Medulla oblongata (tissue), 1 donor: Measurements from ENCODE around the gene CDC23.
"Not testable (repeated sequence)": the region's sequence is repeated elsewhere in the genome, so short reads cannot be mapped to it uniquely, and the experiment has no call there.

Experiments
- DNase-seq: peaks from one replicate; pipeline ENCODE4 v3.0.0-alpha.2; 2015; ENCODE audit errors: extremely low spot score

Gene CDC23

DNA sequence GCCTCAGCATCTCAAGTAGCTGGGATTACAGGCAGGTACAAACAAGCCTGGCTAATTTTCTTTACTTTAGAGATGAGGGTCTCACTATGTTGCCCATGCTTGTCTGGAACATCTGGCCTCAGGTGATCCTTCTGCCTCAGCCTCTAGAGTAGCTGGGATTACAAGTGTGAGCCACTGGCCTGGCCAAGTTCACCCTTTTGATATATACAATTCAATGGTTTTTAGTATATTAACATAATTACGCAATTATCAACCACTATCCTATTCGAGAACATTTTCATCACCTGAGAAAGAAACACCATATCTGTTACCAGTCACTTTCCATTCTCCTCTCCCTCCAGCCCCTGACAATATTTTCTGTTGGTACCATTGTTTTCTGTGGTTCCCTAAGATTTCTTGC lies 3.7 kb upstream of the CDC23 start:
- no peak for DNase-seq

- DNase-seq, result no peak
These were observed 329 bp downstream of the CDC23 start for GRCh38 chr5:138212828-138213160.

GRCh38 chr5:138210985-138211384 lies 2.1 kb downstream of the CDC23 start:
- DNase-seq, result no peak

DNA sequence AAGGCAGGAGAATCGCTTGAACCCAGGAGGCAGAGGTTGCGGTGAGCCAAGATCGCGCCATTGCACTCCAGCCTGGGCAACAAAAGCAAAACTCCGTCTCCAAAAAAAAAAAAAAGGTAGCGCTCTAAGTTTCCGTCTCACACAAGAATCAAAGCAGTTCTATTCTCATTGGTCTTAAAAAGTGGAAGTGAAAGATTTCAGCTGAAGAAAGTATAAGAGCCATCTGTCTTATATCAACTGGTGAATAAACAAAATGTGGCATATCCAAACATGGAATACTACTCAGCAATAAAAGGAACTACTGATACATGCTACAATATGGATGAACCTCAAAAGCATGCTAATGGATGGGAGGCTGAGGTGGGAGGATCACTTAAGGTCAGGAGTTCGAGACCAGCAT lies 19.3 kb downstream of the CDC23 start:
- not testable (repeated sequence) for DNase-seq

- no peak for DNase-seq
These were observed 20.3 kb downstream of the CDC23 start for GRCh38 chr5:138192826-138193225.

DNA sequence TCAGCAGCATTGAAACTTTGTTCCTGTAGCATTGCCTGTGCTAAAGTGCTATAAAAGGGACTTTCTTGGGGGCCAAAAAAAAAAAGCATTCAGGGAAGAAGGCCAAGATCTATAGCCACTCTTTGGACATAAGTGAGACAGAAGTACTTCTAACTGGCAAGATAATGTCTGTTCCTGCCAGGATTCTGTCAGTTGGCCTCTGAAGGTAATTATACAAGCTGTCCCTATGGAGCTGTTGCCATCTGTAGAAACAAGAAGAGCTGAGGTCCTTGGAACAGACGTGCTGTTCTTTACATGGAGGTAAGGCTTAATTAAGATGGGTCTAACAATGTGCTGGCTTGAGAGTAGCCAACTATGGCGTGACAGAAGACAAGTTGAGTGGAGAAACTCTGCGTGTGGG lies 24.5 kb downstream of the CDC23 start:
- DNase-seq, result no peak

DNA sequence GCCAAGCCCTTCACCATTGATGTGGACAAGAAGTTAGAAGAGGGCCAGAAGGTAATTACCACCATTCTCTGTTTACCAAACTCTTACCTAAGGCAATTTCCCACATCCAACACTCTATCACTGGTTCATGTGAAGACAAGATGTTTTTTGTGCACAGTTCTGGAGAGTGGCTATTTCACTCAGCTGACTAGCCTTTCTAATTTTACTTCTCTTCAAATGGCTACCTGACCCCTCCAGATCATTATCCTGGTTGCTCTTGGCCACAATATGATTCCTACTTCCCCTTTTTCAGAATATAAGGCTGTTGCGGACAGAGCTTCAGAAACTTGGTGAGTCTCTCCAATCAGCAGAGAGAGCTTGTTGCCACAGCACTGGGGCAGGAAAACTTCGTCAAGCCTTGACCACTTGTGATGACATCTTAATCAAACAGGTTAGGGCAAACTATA lies 27.1 kb downstream of the CDC23 start:
- no peak for DNase-seq

GRCh38 chr5:138182808-138183207 lies 30.3 kb downstream of the CDC23 start:
- DNase-seq, result no peak

DNA sequence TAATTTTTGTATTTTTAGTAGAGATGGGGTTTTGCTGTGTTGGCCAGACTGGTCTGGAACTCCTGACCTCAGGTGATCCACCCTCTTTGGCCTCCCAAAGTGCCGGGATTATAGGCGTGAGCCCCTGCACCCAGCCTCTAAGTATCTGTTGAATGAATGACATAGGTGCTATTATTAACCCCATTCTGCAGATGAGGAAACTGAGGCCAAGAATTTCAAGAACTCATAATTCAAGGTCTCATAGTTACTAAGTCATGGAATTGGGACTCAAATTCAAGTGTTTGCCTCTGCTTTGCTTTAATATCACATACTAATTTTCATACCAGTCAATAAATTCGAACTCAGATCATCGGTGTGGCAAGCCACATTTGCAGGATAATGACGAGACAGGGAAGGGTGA lies 32.3 kb downstream of the CDC23 start:
- no peak for DNase-seq

GRCh38 chr5:138180183-138180782 lies 32.8 kb downstream of the CDC23 start:
- DNase-seq, result peak; percentile 18

GRCh38 chr5:138179277-138179857 lies 33.8 kb downstream of the CDC23 start:
- DNase-seq, result no peak

DNA sequence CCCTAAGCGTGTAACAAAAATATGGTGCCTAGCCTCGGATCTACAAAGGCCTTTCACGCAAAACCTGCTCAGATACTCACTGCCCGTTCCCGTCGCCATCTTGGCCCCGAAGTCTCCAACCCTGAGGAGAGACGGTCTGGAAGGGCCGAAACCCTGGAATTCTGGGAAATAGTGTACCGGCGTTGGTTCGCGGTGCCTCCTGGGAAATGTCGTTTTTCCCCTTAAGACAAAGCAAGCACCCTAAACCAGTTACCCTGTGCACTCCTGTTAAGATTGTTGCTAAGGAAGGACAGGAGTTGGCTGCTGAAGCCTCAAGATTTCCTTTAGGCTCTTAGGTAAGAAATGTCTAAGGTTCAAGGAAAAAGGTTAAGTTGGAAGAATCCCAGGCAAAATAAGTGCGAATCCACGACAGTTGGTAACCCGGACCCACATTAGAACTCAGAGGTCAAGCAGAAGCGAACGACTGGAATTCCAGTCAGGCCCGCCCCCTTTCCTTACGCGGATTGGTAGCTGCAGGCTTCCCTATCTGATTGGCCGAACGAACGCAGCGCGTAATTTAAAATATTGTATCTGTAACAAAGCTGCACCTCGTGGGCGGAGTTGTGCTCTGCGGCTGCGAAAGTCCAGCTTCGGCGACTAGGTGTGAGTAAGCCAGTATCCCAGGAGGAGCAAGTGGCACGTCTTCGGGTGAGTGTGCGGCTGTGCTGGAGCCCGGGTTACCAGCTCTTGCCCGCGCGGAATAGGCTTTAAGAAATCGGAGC lies 34.4 kb downstream of the CDC23 start, which contains the start of the genes BRD8 and KIF20A:
BRD8 (minus strand) TSS at position 115 of the 761 bp plus-strand sequence; CDS start at position 99, 16 bp downstream.
KIF20A (plus strand) TSS at position 597 of the 761 bp plus-strand sequence. CDS start 569 bp downstream, outside the sequence.
- peak; percentile 98 for DNase-seq

DNA sequence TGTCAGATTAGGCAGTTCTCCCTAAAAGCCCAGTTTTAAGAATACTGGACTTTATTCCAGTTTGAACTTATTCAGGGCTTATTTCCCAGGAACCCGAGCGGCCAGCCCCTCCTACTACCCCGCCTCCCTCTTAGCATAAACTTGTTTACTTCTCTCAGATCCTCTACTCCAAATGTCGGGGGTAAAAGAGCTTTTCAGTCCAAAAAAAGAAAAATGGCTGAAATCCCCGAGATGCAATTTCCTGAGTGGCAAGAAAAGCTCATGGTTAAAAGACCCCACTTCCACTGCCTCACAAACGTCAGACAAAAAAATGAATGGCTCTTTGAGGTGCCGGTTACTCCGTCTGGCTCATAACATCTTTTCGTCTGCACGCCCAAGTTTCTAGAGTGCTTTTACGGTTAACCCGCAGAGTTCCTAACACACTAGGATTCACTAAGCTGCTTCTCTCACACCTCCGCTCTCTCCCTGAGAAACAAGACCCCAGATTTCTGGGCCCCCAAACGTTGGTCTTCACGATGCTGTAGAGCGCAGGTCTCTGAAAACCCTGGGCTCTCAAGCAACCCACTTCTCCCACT lies 35.1 kb downstream of the CDC23 start:
- peak; percentile 72 for DNase-seq

DNA sequence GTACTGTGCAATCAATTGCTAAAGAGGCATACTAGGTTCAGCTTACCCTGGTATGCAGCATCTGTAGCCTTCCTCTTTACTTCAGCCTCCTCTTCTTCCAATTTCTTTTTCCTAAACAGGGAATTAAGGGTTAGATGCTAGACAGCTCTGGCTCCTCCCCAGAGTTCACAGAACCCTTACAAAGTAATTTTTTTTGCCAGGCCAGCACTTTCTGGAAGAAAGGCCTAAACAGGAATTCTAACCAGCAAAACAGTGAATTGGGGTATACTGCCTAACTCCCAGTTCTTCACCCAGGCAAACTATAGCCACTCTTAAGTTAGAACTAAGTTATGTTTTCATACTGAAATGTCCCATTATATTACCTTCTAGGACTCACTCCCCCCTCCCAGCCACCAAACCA lies 42.8 kb downstream of the CDC23 start:
- no peak for DNase-seq

- no peak for DNase-seq
These were observed 44.0 kb downstream of the CDC23 start for GRCh38 chr5:138169124-138169523.

- DNase-seq, result no peak
These were observed 49.4 kb downstream of the CDC23 start for GRCh38 chr5:138163721-138164120.

DNA sequence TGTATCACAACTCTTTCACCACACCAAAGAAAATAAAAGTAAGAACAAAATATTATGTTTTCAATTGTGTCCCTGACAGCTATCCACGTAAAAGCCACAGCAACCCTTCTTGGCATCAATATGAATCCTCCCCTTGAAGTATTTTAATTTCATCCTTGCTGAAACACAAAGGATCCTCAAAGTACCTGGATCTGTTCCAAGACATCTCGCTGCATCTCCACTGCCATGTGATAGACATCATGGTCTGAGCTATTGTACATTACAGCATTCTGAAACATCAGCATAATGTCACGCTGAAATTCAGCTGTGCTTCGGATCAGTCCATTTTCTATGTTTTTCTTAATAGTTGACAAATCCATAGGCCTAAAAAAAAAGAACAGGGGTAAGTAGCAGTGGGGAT lies 52.4 kb downstream of the CDC23 start:
- no peak for DNase-seq

DNA sequence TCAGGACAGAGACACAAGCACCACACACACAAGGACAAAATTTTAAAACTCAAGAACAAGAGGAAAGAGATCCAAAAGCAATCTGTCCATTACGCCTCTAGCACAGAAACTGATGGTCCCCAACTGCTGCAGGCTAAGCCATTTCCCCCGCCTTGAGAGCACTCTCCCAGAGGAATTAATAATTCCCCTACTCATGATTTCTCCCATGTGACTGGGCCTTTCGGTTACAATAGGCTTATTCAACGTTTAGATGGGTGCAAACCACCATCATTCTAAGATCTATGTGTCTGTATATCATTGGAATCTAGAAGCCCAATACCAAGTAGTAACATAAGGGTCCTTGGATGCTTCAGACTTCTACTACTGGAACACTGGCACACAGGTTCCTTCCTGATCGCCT lies 53.5 kb downstream of the CDC23 start:
- peak; percentile 32 for DNase-seq

DNA sequence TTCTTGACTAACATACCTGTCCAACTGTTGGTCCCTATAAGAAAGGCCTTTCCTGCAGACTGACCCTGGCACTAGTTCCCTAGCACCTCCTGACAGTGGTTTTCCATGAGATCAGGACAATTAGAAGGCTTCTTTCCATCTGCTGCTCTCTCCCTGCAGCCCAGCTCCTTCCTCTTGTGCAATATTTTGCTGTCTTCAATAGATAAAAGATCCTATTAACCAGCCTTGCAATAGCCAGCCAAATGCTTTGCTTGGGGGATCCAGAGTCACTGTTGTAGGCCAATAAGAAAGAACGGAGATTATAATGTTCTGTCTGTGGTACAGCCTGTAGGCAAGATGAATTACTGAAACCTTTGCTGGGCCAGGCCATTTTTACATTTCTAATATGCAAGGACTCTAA lies 55.5 kb downstream of the CDC23 start:
- DNase-seq, result no peak

DNA sequence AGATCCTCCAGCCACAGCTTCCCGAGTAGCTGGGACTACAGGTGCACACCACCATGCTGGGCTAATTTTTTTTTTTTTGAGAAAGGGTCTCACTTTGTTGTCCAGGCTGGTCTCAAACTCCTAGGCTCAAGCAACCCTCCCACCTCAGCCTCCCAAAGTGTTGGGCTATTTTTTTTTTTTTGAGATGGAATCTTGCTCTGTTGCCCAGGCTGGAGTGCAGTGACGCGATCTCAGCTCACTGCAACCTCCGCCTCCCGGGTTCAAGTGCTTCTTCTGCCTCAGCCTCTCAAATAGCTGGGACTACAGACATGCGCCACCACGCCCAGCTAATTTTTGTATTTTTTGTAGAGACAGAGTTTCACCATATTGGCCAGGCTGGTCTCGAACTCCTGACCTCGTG lies 57.1 kb downstream of the CDC23 start:
- DNase-seq, result not testable (repeated sequence)

DNA sequence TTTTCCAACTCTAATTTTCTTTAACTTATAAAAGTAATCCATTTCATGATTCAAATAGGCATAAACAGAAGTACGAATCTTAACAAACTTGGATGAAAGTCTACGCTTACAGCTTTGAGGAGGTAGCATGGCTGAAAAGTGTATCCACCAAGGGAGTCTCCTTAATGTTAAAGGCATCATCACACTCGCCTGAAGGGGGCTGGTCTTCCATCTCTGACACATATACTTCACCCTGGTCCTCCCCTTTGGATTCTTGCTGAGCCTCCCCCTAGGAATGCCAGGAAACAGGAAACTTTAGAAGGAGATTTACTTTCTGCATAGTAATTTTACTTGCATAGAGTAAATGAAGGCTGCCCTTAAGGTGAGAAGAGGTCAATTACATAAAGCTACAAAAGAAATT lies 63.6 kb downstream of the CDC23 start:
- DNase-seq, result no peak

DNA sequence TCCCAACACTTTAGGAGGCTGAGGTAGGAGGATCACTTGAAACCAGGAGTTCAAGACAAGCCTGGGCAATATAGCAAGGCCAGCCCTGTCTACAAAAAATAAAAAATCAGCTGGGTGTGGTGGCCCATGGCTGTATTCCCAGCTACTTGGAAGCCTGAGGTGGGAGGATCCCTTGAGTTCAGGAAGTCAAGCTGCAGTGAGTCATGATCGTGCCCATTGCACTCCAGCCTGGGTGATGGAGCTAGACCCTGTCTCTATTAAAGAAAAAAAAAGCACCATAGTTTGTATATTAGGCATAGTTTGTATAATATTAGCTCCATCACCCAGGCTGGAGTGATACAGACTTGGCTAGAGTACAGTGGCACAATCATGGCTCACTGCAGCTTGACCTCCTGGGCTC lies 64.3 kb downstream of the CDC23 start:
- no peak for DNase-seq

DNA sequence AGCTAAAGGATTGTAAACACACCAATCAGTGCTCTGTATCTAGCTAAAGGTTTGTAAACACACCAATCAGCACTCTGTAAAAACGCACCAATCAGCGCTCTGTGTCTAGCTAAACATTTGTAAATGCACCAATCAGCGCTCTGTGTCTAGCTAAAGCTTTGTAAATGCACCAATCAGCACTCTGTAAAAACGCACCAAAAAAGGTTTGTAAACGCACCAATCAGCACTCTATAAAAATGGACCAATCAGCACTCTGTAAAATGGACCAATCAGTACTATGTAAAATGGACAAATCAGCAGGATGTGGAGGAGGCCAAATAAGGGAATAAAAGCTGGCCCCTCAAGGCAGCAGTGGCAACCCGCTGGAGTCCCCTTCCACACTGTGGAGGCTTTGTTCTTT lies 69.5 kb downstream of the CDC23 start:
- not testable (repeated sequence) for DNase-seq
